ENCODE data around the gene EEFSEC.
A peak's percentile ranks its signal among the peaks of the same experiment; 100 is the strongest.

The EEFSEC gene

DNA sequence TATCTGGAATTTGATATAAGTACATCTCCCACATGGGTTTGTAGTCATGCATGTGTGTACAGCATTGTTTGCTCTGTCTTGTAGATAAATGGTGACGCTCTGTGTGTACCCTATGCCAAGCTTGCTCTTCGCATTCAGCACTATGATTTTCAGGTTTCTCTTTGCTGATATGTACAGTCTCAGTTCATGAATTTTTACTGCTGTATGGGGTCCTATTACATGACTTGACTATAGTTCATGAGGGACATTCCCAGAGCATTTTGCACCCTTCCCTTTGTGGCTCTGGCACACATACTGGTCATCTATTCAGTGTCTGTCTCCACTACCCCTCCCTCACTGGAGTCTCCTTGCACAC, 132.7 kb downstream of the EEFSEC start:
- peaks cover 32% of the 10 kb centered on the region for H3K36me3 Mint-ChIP-seq
- no peak overlapping the region for H3K4me3 Mint-ChIP-seq
- no peaks in the 10 kb centered on the region for H3K27me3 Mint-ChIP-seq
- H3K9me3 Mint-ChIP-seq, result peaks cover 10% of the 10 kb centered on the region
- H3K4me1 Mint-ChIP-seq, result peaks cover 28% of the 10 kb centered on the region
- H3K27ac Mint-ChIP-seq, result no peak overlapping the region

DNA sequence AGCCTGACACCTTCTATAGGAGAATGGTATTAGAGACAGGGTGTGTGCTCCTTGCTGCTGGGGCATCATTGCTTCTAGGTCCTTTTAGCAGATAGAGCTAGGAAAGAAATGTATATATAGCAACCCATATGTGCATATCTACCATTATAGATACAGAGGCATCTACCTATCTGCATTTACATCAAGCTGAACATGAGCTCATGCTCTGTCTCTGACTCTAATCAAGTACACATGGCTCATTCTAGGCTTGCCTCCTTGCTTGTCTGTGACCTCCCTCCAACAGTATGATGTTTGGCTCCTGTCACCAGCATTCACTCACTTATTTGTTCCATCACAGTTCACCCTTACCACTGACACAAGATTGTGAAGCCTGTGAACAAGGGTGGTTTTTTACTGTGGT, 133.4 kb downstream of the EEFSEC start:
- H3K27me3 Mint-ChIP-seq, result no peaks in the 10 kb centered on the region
- no peak overlapping the region for H3K27ac Mint-ChIP-seq
- H3K36me3 Mint-ChIP-seq, result peaks cover 37% of the 10 kb centered on the region
- peaks cover 10% of the 10 kb centered on the region for H3K9me3 Mint-ChIP-seq
- no peak overlapping the region for H3K4me3 Mint-ChIP-seq
- peaks cover 31% of the 10 kb centered on the region for H3K4me1 Mint-ChIP-seq

DNA sequence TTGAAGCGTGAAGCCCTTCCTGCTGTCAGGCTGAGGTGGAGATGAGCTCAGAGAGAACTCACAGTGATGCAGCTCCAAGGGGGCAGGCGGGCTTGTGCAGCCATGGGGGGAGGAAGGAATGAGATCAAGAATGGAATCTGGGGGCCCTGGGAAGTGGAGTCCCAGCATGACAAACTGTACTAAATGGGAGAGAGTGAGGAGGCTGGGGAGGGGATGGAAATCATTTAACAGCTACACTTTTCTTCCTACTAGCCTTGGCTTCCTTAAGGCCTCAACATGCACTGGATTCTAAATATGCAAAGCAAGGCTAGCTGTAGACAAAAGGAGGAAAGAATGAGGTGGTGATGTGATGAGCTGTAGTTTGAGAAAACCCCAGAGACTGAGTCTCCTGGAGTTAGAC, 133.9 kb downstream of the EEFSEC start:
- Mint-ChIP-seq H3K4me3 (no peak overlapping the region), H3K9me3 (peaks cover 10% of the 10 kb centered on the region), H3K27ac (no peak overlapping the region), H3K4me1 (peaks cover 33% of the 10 kb centered on the region), H3K27me3 (no peaks in the 10 kb centered on the region), H3K36me3 (peaks cover 37% of the 10 kb centered on the region)

GRCh38 chr3:128289534-128289933, 136.3 kb downstream of the EEFSEC start:
- Mint-ChIP-seq H3K27ac (no peak overlapping the region), H3K4me1 (peaks cover 53% of the 10 kb centered on the region), H3K9me3 (peaks cover 10% of the 10 kb centered on the region), H3K27me3 (no peaks in the 10 kb centered on the region), H3K4me3 (no peak overlapping the region), H3K36me3 (peaks cover 32% of the 10 kb centered on the region)

DNA sequence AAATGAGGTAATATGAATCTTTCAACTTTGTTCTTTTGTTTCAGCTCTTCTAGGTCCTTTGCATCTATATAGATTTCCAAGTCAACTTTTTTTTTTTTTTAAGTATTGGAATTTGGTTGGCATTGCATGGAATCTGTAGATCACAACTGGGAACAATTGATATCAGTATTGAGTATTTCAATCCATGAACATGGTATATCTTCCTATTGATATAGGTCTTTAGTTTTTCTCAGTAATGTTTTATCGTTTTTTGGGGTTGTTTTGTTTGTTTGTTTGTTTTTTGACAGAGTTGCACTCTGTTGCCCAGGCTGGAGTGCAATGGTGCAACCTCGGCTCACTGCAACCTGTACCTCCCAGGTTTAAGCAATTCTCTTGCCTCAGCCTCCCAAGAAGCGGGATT, 137.2 kb downstream of the EEFSEC start:
- H3K36me3 Mint-ChIP-seq, result peaks cover 32% of the 10 kb centered on the region
- H3K27me3 Mint-ChIP-seq, result no peaks in the 10 kb centered on the region
- H3K4me1 Mint-ChIP-seq, result peaks cover 63% of the 10 kb centered on the region
- no peak overlapping the region for H3K4me3 Mint-ChIP-seq
- H3K9me3 Mint-ChIP-seq, result peaks cover 10% of the 10 kb centered on the region
- H3K27ac Mint-ChIP-seq, result no peak overlapping the region

DNA sequence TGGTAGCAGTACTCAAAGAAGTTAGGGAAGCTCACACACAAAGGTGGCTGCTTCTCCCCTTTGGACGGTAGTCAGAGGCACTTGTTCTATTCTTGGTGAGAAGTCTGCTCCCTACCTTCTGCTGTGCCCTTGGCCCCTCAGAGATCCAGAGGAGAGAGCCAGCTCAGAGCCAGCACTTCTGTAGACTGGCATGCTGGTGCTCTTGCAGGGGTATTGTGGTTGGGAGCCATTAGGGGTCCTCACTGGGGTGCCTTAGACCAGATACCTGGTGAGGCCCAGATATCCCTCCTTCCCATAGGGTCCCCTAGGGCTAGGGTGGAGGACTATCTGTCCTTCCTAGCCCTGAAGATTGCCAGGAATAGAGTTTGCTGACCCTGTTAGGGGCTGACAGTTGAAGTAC, 140.6 kb downstream of the EEFSEC start:
- peak overlapping the region; percentile 81 for H3K27ac Mint-ChIP-seq
- peaks cover 72% of the 10 kb centered on the region for H3K4me1 Mint-ChIP-seq
- peaks cover 10% of the 10 kb centered on the region for H3K9me3 Mint-ChIP-seq
- H3K4me3 Mint-ChIP-seq, result peak overlapping the region; percentile 35
- H3K27me3 Mint-ChIP-seq, result no peaks in the 10 kb centered on the region
- H3K36me3 Mint-ChIP-seq, result peaks cover 26% of the 10 kb centered on the region

- Mint-ChIP-seq H3K4me3 (peak overlapping the region; percentile 61), H3K9me3 (peaks cover 5% of the 10 kb centered on the region), H3K36me3 (peaks cover 16% of the 10 kb centered on the region)
Measured at GRCh38 chr3:128294999-128295468, 141.8 kb downstream of the EEFSEC start.

GRCh38 chr3:128296469-128297251, 143.4 kb downstream of the EEFSEC start:
- Mint-ChIP-seq H3K27me3 (no peaks in the 10 kb centered on the region), H3K36me3 (peaks cover 5% of the 10 kb centered on the region), H3K4me1 (peaks cover 72% of the 10 kb centered on the region), H3K4me3 (peak overlapping the region; percentile 12), H3K27ac (peak overlapping the region; percentile 46), H3K9me3 (no peaks in the 10 kb centered on the region)

More at GRCh38 chr3:128294999-128295468, 141.8 kb downstream of the EEFSEC start:
- no peaks in the 10 kb centered on the region for H3K27me3 Mint-ChIP-seq
- H3K27ac Mint-ChIP-seq, result peak overlapping the region; percentile 88
- H3K4me1 Mint-ChIP-seq, result peaks cover 67% of the 10 kb centered on the region

DNA sequence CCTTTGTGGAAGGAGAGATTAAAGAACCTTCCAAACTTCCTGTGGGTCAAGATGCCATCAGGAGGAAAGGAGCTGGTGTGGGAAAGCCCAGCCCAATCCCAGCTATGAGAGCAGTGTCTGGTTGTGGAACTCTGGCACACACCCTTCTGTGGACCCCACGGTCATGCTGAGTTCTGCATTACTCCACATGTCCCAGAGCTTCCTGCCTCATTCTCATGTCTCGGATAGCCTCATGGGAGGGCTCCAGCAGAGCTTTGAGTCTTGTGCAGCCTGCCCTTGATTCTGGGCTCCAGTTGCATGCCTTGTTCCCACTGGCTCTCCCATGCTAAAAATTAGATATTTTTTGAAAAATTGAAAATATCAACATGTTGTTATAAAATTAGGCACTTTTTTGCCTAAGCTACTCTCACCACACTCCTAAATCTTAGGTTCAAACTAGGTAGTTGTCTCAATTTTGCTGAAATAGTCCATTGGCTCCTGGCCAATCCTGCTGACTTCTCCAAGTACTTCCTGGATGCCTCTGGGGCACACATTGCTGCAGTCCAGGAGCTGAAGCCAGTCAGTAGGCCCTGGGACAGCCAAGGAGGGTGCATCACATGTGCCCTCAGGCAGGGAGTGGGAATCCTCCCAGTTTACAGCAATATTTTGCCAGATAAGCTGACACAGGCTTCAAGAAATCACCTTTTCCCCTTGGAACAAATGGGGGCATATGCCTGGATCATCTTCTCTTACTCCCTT, 144.3 kb downstream of the EEFSEC start:
- no peak overlapping the region for H3K4me3 Mint-ChIP-seq
- no peaks in the 10 kb centered on the region for H3K9me3 Mint-ChIP-seq
- H3K36me3 Mint-ChIP-seq, result peaks cover 5% of the 10 kb centered on the region
- H3K27ac Mint-ChIP-seq, result no peak overlapping the region
- H3K27me3 Mint-ChIP-seq, result no peaks in the 10 kb centered on the region
- peaks cover 69% of the 10 kb centered on the region for H3K4me1 Mint-ChIP-seq

- Mint-ChIP-seq H3K4me1 (peaks cover 36% of the 10 kb centered on the region), H3K27ac (no peak overlapping the region), H3K36me3 (peaks cover 14% of the 10 kb centered on the region), H3K9me3 (no peaks in the 10 kb centered on the region), H3K4me3 (no peak overlapping the region), H3K27me3 (no peaks in the 10 kb centered on the region)
Measured at GRCh38 chr3:128301186-128302023, 148.1 kb downstream of the EEFSEC start.

GRCh38 chr3:128306481-128306880, 153.2 kb downstream of the EEFSEC start:
- Mint-ChIP-seq H3K4me3 (no peak overlapping the region), H3K27ac (no peak overlapping the region), H3K36me3 (peaks cover 19% of the 10 kb centered on the region), H3K27me3 (no peaks in the 10 kb centered on the region), H3K4me1 (peaks cover 34% of the 10 kb centered on the region), H3K9me3 (no peaks in the 10 kb centered on the region)

DNA sequence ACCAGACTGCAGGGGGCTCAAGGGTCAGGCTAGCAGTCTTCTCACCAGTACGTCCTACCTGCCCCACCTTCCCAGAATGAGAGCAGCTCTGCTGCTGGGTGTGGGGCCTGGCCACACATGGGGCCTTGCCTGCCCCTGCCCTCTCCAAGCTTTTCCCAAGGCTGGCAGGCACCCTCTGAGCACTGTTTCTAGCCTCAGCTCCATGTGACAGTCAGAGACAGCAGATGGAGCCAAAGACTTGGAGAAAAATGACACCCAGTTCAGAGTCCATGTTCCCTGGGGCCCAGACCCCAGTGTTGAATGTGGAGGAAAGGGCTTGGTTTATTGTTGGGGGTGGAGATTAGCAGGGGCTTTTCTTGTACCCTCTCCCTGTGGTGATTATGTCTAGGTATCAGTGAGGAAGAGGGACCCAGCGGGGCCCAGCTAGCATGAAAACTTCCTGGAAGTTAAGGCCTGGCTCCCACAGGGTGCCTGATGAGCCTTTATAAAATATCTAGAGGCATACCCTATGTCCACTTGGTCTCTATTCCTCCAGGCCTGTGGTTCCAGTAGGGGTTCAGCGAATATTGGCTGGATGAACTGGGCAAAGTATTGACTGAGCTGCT, 153.8 kb downstream of the EEFSEC start:
- H3K9me3 Mint-ChIP-seq, result no peaks in the 10 kb centered on the region
- peaks cover 29% of the 10 kb centered on the region for H3K4me1 Mint-ChIP-seq
- peaks cover 22% of the 10 kb centered on the region for H3K36me3 Mint-ChIP-seq
- no peak overlapping the region for H3K27ac Mint-ChIP-seq
- no peaks in the 10 kb centered on the region for H3K27me3 Mint-ChIP-seq
- H3K4me3 Mint-ChIP-seq, result no peak overlapping the region

DNA sequence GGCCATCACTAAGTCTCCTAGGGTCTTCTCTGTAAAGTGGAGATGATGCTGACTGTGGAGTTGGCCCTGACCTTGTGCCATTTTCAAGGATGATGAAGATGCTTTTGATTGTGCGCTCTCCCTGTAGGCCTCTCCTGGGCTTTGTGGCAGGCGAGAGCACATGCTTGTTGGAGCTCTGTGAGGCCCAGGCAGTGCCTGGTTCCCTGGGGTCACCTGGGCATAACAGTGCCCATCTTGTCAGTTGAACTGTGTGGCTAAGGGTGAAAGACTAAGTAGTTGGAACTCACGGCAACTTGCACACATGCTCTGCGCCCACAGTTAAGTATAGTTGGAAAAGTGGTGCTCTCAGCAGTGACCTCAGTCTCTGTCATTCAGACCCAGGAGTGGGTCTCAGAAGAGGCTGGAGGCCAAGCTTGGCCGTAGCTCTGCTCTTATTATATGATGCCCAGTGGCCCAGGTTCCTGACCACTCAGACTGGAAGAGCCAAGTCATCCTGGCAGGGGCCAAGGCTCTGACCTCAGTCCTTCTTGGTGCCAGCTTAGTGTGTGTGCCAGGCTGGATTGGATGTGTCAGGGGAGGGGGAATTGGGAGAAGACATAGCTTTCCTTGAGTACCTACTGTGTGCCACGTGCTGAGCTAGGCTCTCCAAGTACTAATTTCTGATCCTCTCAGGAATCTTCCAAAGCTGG, 154.6 kb downstream of the EEFSEC start:
- peaks cover 22% of the 10 kb centered on the region for H3K36me3 Mint-ChIP-seq
- H3K27ac Mint-ChIP-seq, result no peak overlapping the region
- no peaks in the 10 kb centered on the region for H3K9me3 Mint-ChIP-seq
- no peaks in the 10 kb centered on the region for H3K27me3 Mint-ChIP-seq
- H3K4me3 Mint-ChIP-seq, result no peak overlapping the region
- peaks cover 31% of the 10 kb centered on the region for H3K4me1 Mint-ChIP-seq

GRCh38 chr3:128309026-128309425, 155.7 kb downstream of the EEFSEC start:
- Mint-ChIP-seq H3K36me3 (peaks cover 22% of the 10 kb centered on the region), H3K4me1 (peaks cover 38% of the 10 kb centered on the region), H3K9me3 (no peaks in the 10 kb centered on the region)

More at GRCh38 chr3:128309026-128309425, 155.7 kb downstream of the EEFSEC start:
- Mint-ChIP-seq H3K27me3 (no peaks in the 10 kb centered on the region), H3K27ac (no peak overlapping the region), H3K4me3 (peak overlapping the region; percentile 38)

Data from activated naive CD4-positive, alpha-beta T cell treated with anti-CD3 and anti-CD28 coated beads, Interleukin-2, amount 50 U/mL, for 24 hours (primary cell).